ENCODE data around the gene PEG3. TPM values are rescaled to one million over a fixed set of nuclear protein-coding genes. Genes with fewer than 3 reads are reported as not detected.
"Not testable (repeated sequence)": the region's sequence is repeated elsewhere in the genome, so short reads cannot be mapped to it uniquely, and the experiment has no call there.

PEG3 gene
- total and polyA plus RNA-seq, 4 donors: 160 to 444 (median 230) TPM

- Histone ChIP-seq H3K9me3 (ENCODE audit: control insufficient read depth, insufficient read depth, low read length) (no peaks in the 10 kb centered on the region), H3K27me3 (ENCODE audit: control insufficient read depth, insufficient read depth, low read length) (no peaks in the 10 kb centered on the region), H3K36me3 (ENCODE audit: control insufficient read depth, insufficient read depth, low read length) (no peaks in the 10 kb centered on the region), H3K27ac (ENCODE audit: low read depth, low read length) (no peak overlapping the region), H3K4me3 (ENCODE audit: low read depth, low read length) (no peak overlapping the region), H3K4me1 (ENCODE audit: control insufficient read depth, insufficient read depth, low read length) (peaks cover 6% of the 10 kb centered on the region)
- WGBS (ENCODE audit: insufficient coverage): 92% methylated on average over 7 of the region's 8 CpGs
- DNase-seq (ENCODE audit: low read depth in 4 of 6, low spot score in 6 of 6): no peak
Measured at GRCh38 chr19:56869886-56870285, 29.4 kb upstream of the PEG3 start.

GRCh38 chr19:56868446-56868845 is 27.9 kb upstream of the PEG3 start:
- Histone ChIP-seq H3K4me3 (ENCODE audit: low read depth, low read length) (no peak overlapping the region), H3K27me3 (ENCODE audit: control insufficient read depth, insufficient read depth, low read length) (no peaks in the 10 kb centered on the region), H3K27ac (ENCODE audit: low read depth, low read length) (no peak overlapping the region), H3K9me3 (ENCODE audit: control insufficient read depth, insufficient read depth, low read length) (no peaks in the 10 kb centered on the region), H3K36me3 (ENCODE audit: control insufficient read depth, insufficient read depth, low read length) (no peaks in the 10 kb centered on the region), H3K4me1 (ENCODE audit: control insufficient read depth, insufficient read depth, low read length) (peaks cover 6% of the 10 kb centered on the region)
- WGBS (ENCODE audit: insufficient coverage): no CpG with 5 or more reads among the region's 1 CpG
- peak in 1 of 6 donors; percentile 68 for DNase-seq (ENCODE audit: low read depth in 4 of 6, low spot score in 6 of 6)

GRCh38 chr19:56866538-56866937 is 26.0 kb upstream of the PEG3 start:
- DNase-seq (ENCODE audit: low read depth in 4 of 6, low spot score in 6 of 6): peak; percentile 54 to 98 (median 76)
- H3K36me3 ChIP-seq (ENCODE audit: control insufficient read depth, insufficient read depth, low read length): no peaks in the 10 kb centered on the region

GRCh38 chr19:56864443-56865125 is 24.1 kb upstream of the PEG3 start:
- no peak overlapping the region for H3K27ac ChIP-seq (ENCODE audit: low read depth, low read length)
- DNase-seq (ENCODE audit: low read depth in 4 of 6, low spot score in 6 of 6): no peak
- 69% methylated on average over 43 of the region's 50 CpGs for WGBS (ENCODE audit: insufficient coverage)
- no peaks in the 10 kb centered on the region for H3K36me3 ChIP-seq (ENCODE audit: control insufficient read depth, insufficient read depth, low read length)
- H3K9me3 ChIP-seq (ENCODE audit: control insufficient read depth, insufficient read depth, low read length): no peaks in the 10 kb centered on the region
- no peak overlapping the region for H3K4me3 ChIP-seq (ENCODE audit: low read depth, low read length)
- H3K4me1 ChIP-seq (ENCODE audit: control insufficient read depth, insufficient read depth, low read length): peaks cover 6% of the 10 kb centered on the region
- no peaks in the 10 kb centered on the region for H3K27me3 ChIP-seq (ENCODE audit: control insufficient read depth, insufficient read depth, low read length)

More at GRCh38 chr19:56866538-56866937, 26.0 kb upstream of the PEG3 start:
- WGBS (ENCODE audit: insufficient coverage): no CpG with 5 or more reads among the region's 2 CpGs
- Histone ChIP-seq H3K4me1 (ENCODE audit: control insufficient read depth, insufficient read depth, low read length) (peaks cover 6% of the 10 kb centered on the region), H3K27me3 (ENCODE audit: control insufficient read depth, insufficient read depth, low read length) (no peaks in the 10 kb centered on the region), H3K9me3 (ENCODE audit: control insufficient read depth, insufficient read depth, low read length) (no peaks in the 10 kb centered on the region), H3K27ac (ENCODE audit: low read depth, low read length) (no peak overlapping the region), H3K4me3 (ENCODE audit: low read depth, low read length) (no peak overlapping the region)

- H3K4me1 ChIP-seq (ENCODE audit: control insufficient read depth, insufficient read depth, low read length): peaks cover 6% of the 10 kb centered on the region
- H3K4me3 ChIP-seq (ENCODE audit: low read depth, low read length): no peak overlapping the region
- no peaks in the 10 kb centered on the region for H3K27me3 ChIP-seq (ENCODE audit: control insufficient read depth, insufficient read depth, low read length)
- WGBS (ENCODE audit: insufficient coverage): 63% methylated on average over 3 of the region's 4 CpGs
- H3K27ac ChIP-seq (ENCODE audit: low read depth, low read length): no peak overlapping the region
- H3K9me3 ChIP-seq (ENCODE audit: control insufficient read depth, insufficient read depth, low read length): no peaks in the 10 kb centered on the region
- peak in 1 of 6 donors; percentile 86 for DNase-seq (ENCODE audit: low read depth in 4 of 6, low spot score in 6 of 6)
- H3K36me3 ChIP-seq (ENCODE audit: control insufficient read depth, insufficient read depth, low read length): no peaks in the 10 kb centered on the region
Measured at GRCh38 chr19:56862741-56863140, 22.2 kb upstream of the PEG3 start.

- not testable (repeated sequence) for H3K4me3 ChIP-seq (ENCODE audit: low read depth, low read length); H3K4me1 ChIP-seq (ENCODE audit: control insufficient read depth, insufficient read depth, low read length); H3K9me3 ChIP-seq (ENCODE audit: control insufficient read depth, insufficient read depth, low read length); H3K27ac ChIP-seq (ENCODE audit: low read depth, low read length); DNase-seq (ENCODE audit: low read depth in 4 of 6, low spot score in 6 of 6); H3K36me3 ChIP-seq (ENCODE audit: control insufficient read depth, insufficient read depth, low read length); H3K27me3 ChIP-seq (ENCODE audit: control insufficient read depth, insufficient read depth, low read length)
- WGBS (ENCODE audit: insufficient coverage): no CpG with 5 or more reads among the region's 10 CpGs
Measured at GRCh38 chr19:56860409-56860808, 19.9 kb upstream of the PEG3 start.

- WGBS (ENCODE audit: insufficient coverage): 90% methylated on average over 2 of the region's 4 CpGs
- DNase-seq (ENCODE audit: low read depth in 4 of 6, low spot score in 6 of 6): peak in 1 of 6 donors; percentile 39
- Histone ChIP-seq H3K4me3 (ENCODE audit: low read depth, low read length) (no peak overlapping the region), H3K9me3 (ENCODE audit: control insufficient read depth, insufficient read depth, low read length) (no peaks in the 10 kb centered on the region), H3K4me1 (ENCODE audit: control insufficient read depth, insufficient read depth, low read length) (no peaks in the 10 kb centered on the region), H3K27ac (ENCODE audit: low read depth, low read length) (no peak overlapping the region), H3K36me3 (ENCODE audit: control insufficient read depth, insufficient read depth, low read length) (no peaks in the 10 kb centered on the region), H3K27me3 (ENCODE audit: control insufficient read depth, insufficient read depth, low read length) (no peaks in the 10 kb centered on the region)
Measured at GRCh38 chr19:56858026-56858425, 17.5 kb upstream of the PEG3 start.

GRCh38 chr19:56856822-56857221 is 16.3 kb upstream of the PEG3 start:
- Histone ChIP-seq H3K36me3 (ENCODE audit: control insufficient read depth, insufficient read depth, low read length) (no peaks in the 10 kb centered on the region), H3K4me1 (ENCODE audit: control insufficient read depth, insufficient read depth, low read length) (no peaks in the 10 kb centered on the region), H3K27me3 (ENCODE audit: control insufficient read depth, insufficient read depth, low read length) (no peaks in the 10 kb centered on the region), H3K4me3 (ENCODE audit: low read depth, low read length) (no peak overlapping the region), H3K9me3 (ENCODE audit: control insufficient read depth, insufficient read depth, low read length) (no peaks in the 10 kb centered on the region), H3K27ac (ENCODE audit: low read depth, low read length) (no peak overlapping the region)
- no peak for DNase-seq (ENCODE audit: low read depth in 4 of 6, low spot score in 6 of 6)
- WGBS (ENCODE audit: insufficient coverage): no CpG with 5 or more reads among the region's 3 CpGs

- not testable (repeated sequence) for H3K27ac ChIP-seq (ENCODE audit: low read depth, low read length); H3K4me3 ChIP-seq (ENCODE audit: low read depth, low read length); DNase-seq (ENCODE audit: low read depth in 4 of 6, low spot score in 6 of 6); H3K36me3 ChIP-seq (ENCODE audit: control insufficient read depth, insufficient read depth, low read length); H3K4me1 ChIP-seq (ENCODE audit: control insufficient read depth, insufficient read depth, low read length); H3K27me3 ChIP-seq (ENCODE audit: control insufficient read depth, insufficient read depth, low read length); H3K9me3 ChIP-seq (ENCODE audit: control insufficient read depth, insufficient read depth, low read length)
- 100% methylated on average over 1 of the region's 2 CpGs for WGBS (ENCODE audit: insufficient coverage)
Measured at GRCh38 chr19:56852361-56852760, 11.8 kb upstream of the PEG3 start.

- H3K27ac ChIP-seq (ENCODE audit: low read depth, low read length): no peak overlapping the region
- no peaks in the 10 kb centered on the region for H3K27me3 ChIP-seq (ENCODE audit: control insufficient read depth, insufficient read depth, low read length)
- WGBS (ENCODE audit: insufficient coverage): 80% methylated on average over 1 of the region's 4 CpGs
- no peaks in the 10 kb centered on the region for H3K36me3 ChIP-seq (ENCODE audit: control insufficient read depth, insufficient read depth, low read length)
- no peak for DNase-seq (ENCODE audit: low read depth in 4 of 6, low spot score in 6 of 6)
- no peak overlapping the region for H3K4me3 ChIP-seq (ENCODE audit: low read depth, low read length)
- H3K4me1 ChIP-seq (ENCODE audit: control insufficient read depth, insufficient read depth, low read length): no peaks in the 10 kb centered on the region
- no peaks in the 10 kb centered on the region for H3K9me3 ChIP-seq (ENCODE audit: control insufficient read depth, insufficient read depth, low read length)
Measured at GRCh38 chr19:56848166-56848565, 7.6 kb upstream of the PEG3 start.

Data from spinal cord (tissue), 10 donors.